OCI-LY7 (cell line): ENCODE results near the gene SRRM1. TPM values are rescaled to one million over a fixed set of nuclear protein-coding genes. Genes with fewer than 3 reads are reported as not detected.

ENCODE experiments used
- BruUV-seq: library from RNA; stranded (reverse); fragments of 400-500 nt; replicated peaks from 2 replicates; lab custom pipeline; 2021; lab: Mats Ljungman, UMichigan
- CTCF ChIA-PET: fragments of 300-600 bp; sonication (Branson Sonifier 250); formaldehyde crosslinking; loops from one replicate; lab custom pipeline; 2022; ENCODE audit warnings: antibody characterized with exemption; ENCODE audit not compliant: unreplicated experiment; lab: Charles Lee
- POLR2A ChIA-PET: fragments of 300-600 bp; sonication (Branson Sonifier 250); formaldehyde crosslinking; loops from one replicate; lab custom pipeline; 2022; ENCODE audit warnings: antibody characterized with exemption; lab: Charles Lee
- DNase-seq: peaks from one replicate; pipeline ENCODE4 v3.0.0-alpha.2; 2015; ENCODE audit warnings: low spot score
- H2AFZ ChIP-seq: fragments of 200-600 bp; sonication (generic), shearing (Covaris generic); 2 replicates; pipeline ENCODE4 v1.6.1; 2014; ENCODE audit warnings: mild to moderate bottlenecking, antibody characterized with exemption, low read length, moderate library complexity
- H3K27ac ChIP-seq: fragments of 200-600 bp; sonication (generic); 2 replicates; pipeline ENCODE4 v1.5.1; 2014; ENCODE audit warnings: mixed run types, low read depth, mild to moderate bottlenecking, moderate library complexity, low read length, inconsistent platforms; ENCODE audit not compliant: poor library complexity, severe bottlenecking
- H3K36me3 ChIP-seq: fragments of 200-600 bp; sonication (generic); 2 replicates; pipeline ENCODE4 v1.6.1; 2014; ENCODE audit warnings: mild to moderate bottlenecking, antibody characterized with exemption, low read length, moderate library complexity, mixed read lengths; ENCODE audit not compliant: insufficient read depth
- H3K4me1 ChIP-seq: fragments of 200-600 bp; sonication (generic); 2 replicates; pipeline ENCODE4 v1.5.1; 2014; ENCODE audit warnings: mild to moderate bottlenecking, low read length; ENCODE audit not compliant: insufficient read depth, poor library complexity, severe bottlenecking
- H3K4me2 ChIP-seq: fragments of 200-600 bp; sonication (generic); 2 replicates; pipeline ENCODE4 v1.6.1; 2014; ENCODE audit warnings: mild to moderate bottlenecking, low read length
- H3K4me3 ChIP-seq: fragments of 200-600 bp; sonication (generic); 2 replicates; pipeline ENCODE4 v1.5.1; 2014; ENCODE audit warnings: mild to moderate bottlenecking, low read depth, low read length; ENCODE audit not compliant: poor library complexity, severe bottlenecking
- H3K79me2 ChIP-seq: fragments of 200-600 bp; sonication (generic); 2 replicates; pipeline ENCODE4 v1.6.1; 2016; ENCODE audit warnings: low read depth, mild to moderate bottlenecking, low read length, moderate library complexity, mixed read lengths; ENCODE audit not compliant: insufficient read depth
- H3K9me2 ChIP-seq: fragments of 200-600 bp; sonication (generic); 2 replicates; pipeline ENCODE4 v1.6.1; 2016; ENCODE audit warnings: mild to moderate bottlenecking, low read length, mixed read lengths; ENCODE audit not compliant: insufficient read depth
- H3K9me3 ChIP-seq: fragments of 200-600 bp; sonication (generic); 2 replicates; pipeline ENCODE4 v1.6.1; 2014; ENCODE audit warnings: mild to moderate bottlenecking, mixed run types, low read length, mixed read lengths
- H4K20me1 ChIP-seq: fragments of 200-600 bp; sonication (generic); 2 replicates; pipeline ENCODE4 v1.6.1; 2014; ENCODE audit warnings: mild to moderate bottlenecking, antibody characterized with exemption, low read length, moderate library complexity, mixed read lengths; ENCODE audit not compliant: insufficient read depth
- CTCF ChIP-seq: fragments of 200-600 bp; sonication (generic); conservative IDR thresholded peaks from 2 replicates; pipeline ENCODE4 v1.5.1; 2014; ENCODE audit warnings: mild to moderate bottlenecking, antibody characterized with exemption, low read length, moderate library complexity, mixed read lengths
- EZH2phosphoT487 ChIP-seq: fragments of 200-600 bp; sonication (generic); IDR thresholded peaks from 2 replicates; pipeline ENCODE4 v1.6.1; 2018; ENCODE audit warnings: low read depth, borderline replicate concordance, mild to moderate bottlenecking, mixed run types, antibody characterized with exemption, low read length, moderate library complexity, mixed read lengths
- intact Hi-C: fragments of 100-400 bp; cut with micrococcal nuclease; formaldehyde crosslinking; loops from one replicate; pipeline ENCODE4 v1.10.0; 2022; ENCODE audit not compliant: unreplicated experiment
- total RNA-seq, 2 experiments: library from RNA; depleted of rRNA in 1 of 2; stranded (reverse); fragments of >200 nt in 1 of 2; shearing (Covaris generic) in 1 of 2; gene quantifications; 2 replicates each; pipeline ENCODE4 v1.2.3, GENCODE V29; 2014 to 2022

SRRM1 gene
- total RNA-seq, 2 experiments from 2014 or later, result 78.5 to 251 TPM

- no peaks in the 10 kb centered on the region for H3K4me1 ChIP-seq
- no peak for DNase-seq
- intact Hi-C loops, result no loop called here
- no peaks in the 10 kb centered on the region for H3K36me3 ChIP-seq
- no peaks in the 10 kb centered on the region for H3K79me2 ChIP-seq
- TF ChIP-seq EZH2phosphoT487, result no peak
- no peak for TF ChIP-seq CTCF
- no peak overlapping the region for H3K27ac ChIP-seq
- H3K4me2 ChIP-seq, result no peak overlapping the region
- no peaks in the 10 kb centered on the region for H4K20me1 ChIP-seq
- CTCF ChIA-PET, result no interaction called here
- no TSS peak for BruUV-seq
- no peaks in the 10 kb centered on the region for H3K9me3 ChIP-seq
- no peaks in the 10 kb centered on the region for H3K9me2 ChIP-seq
- no peak overlapping the region for H2AFZ ChIP-seq
- POLR2A ChIA-PET, result no interaction called here
- H3K4me3 ChIP-seq, result no peak overlapping the region
These were observed 46.7 kb upstream of the SRRM1 start for GRCh38 chr1:24596401-24596880.

GRCh38 chr1:24599265-24599664 lies 43.8 kb upstream of the SRRM1 start:
- POLR2A ChIA-PET, result interaction anchor here (0.6 kb wide), 1 partner anchor 166 kb away, joined by 3 read pairs; no protein-coding TSS in a partner anchor
- H3K79me2 ChIP-seq, result no peaks in the 10 kb centered on the region

More at GRCh38 chr1:24599265-24599664, 43.8 kb upstream of the SRRM1 start:
- BruUV-seq, result no TSS peak
- H4K20me1 ChIP-seq, result no peaks in the 10 kb centered on the region
- H3K4me3 ChIP-seq, result no peak overlapping the region
- intact Hi-C loops, result no loop called here
- H3K9me3 ChIP-seq, result no peaks in the 10 kb centered on the region
- no peak overlapping the region for H3K27ac ChIP-seq
- H3K36me3 ChIP-seq, result no peaks in the 10 kb centered on the region
- no peak overlapping the region for H2AFZ ChIP-seq
- H3K4me2 ChIP-seq, result no peak overlapping the region
- CTCF ChIA-PET, result no interaction called here
- no peaks in the 10 kb centered on the region for H3K9me2 ChIP-seq
- H3K4me1 ChIP-seq, result no peaks in the 10 kb centered on the region
- TF ChIP-seq EZH2phosphoT487 (no peak), CTCF (no peak)
- DNase-seq, result no peak
